EL (cell line): ENCODE measurements around the gene HOXC11.

ENCODE experiments used
- DNase-seq: peaks from one replicate; pipeline ENCODE4 v3.0.0-alpha.2; 2016

The HOXC11 gene

GRCh38 chr12:54026640-54027441 lies 53.9 kb downstream of the HOXC11 start:
- DNase-seq: no peak
